Endothelial cell of umbilical vein (primary cell): ENCODE results near the gene TMEM178B. TPM values are rescaled to one million over a fixed set of nuclear protein-coding genes. Genes with fewer than 3 reads are reported as not detected.

Source experiments
- BruUV-seq: library from RNA; stranded (reverse); fragments of 400-500 nt; replicated peaks from 2 replicates; lab custom pipeline; 2021; lab: Mats Ljungman, UMichigan
- CTCF ChIA-PET: fragments of 300-600, 350-600 bp; sonication (Branson Sonifier 250); formaldehyde crosslinking; loops from one replicate; lab custom pipeline; 2021; ENCODE audit warnings: antibody characterized with exemption, inconsistent platforms; lab: Charles Lee
- POLR2A ChIA-PET: fragments of 300-600, 350-600 bp; sonication (Branson Sonifier 250); formaldehyde crosslinking; loops from one replicate; lab custom pipeline; 2021; ENCODE audit warnings: antibody characterized with exemption, inconsistent platforms; lab: Charles Lee
- DNase-seq: peaks from one replicate; pipeline ENCODE4 v3.0.0-alpha.2; 2011; ENCODE audit warnings: low read depth, low spot score
- FAIRE-seq: peaks from 2 replicates; lab custom pipeline; 2011; peaks lifted over from hg19 to GRCh38; lab: Jason Lieb, UNC
- H2AFZ ChIP-seq: 2 replicates; pipeline ENCODE4 v1.6.0; 2012; ENCODE audit warnings: low read depth, low read length, control low read depth, inconsistent platforms
- H3K27ac ChIP-seq: 2 replicates; pipeline ENCODE4 v1.5.1; 2011; ENCODE audit warnings: low read depth, mild to moderate bottlenecking, control low read depth, low read length, moderate library complexity; ENCODE audit not compliant: insufficient read depth
- H3K27me3 ChIP-seq, 2 experiments: 2 replicates each; pipeline versions ENCODE4 v1.6.0 to v1.6.1; 2011; ENCODE audit warnings: low read length in 2 of 2, mixed read lengths in 1 of 2; ENCODE audit not compliant: control insufficient read depth in 2 of 2, insufficient read depth in 2 of 2
- H3K36me3 ChIP-seq, 2 experiments: 2 replicates in 1 of 2; 3 replicates in 1 of 2; pipeline ENCODE4 v1.5.1; 2011; ENCODE audit warnings: low read length in 2 of 2, mild to moderate bottlenecking in 1 of 2, moderate library complexity in 1 of 2; ENCODE audit not compliant: control insufficient read depth in 2 of 2, insufficient read depth in 2 of 2; ENCODE audit errors: extremely low read depth in 1 of 2
- H3K4me1 ChIP-seq: 3 replicates; pipeline ENCODE4 v1.5.1; 2011; ENCODE audit warnings: mild to moderate bottlenecking, low read length; ENCODE audit not compliant: control insufficient read depth, insufficient read depth; ENCODE audit errors: extremely low read depth
- H3K4me2 ChIP-seq: 2 replicates; pipeline ENCODE4 v1.6.1; 2011; ENCODE audit warnings: low read length, control low read depth, mixed read lengths; ENCODE audit not compliant: insufficient read depth
- H3K4me3 ChIP-seq, 3 experiments: fragments of 200-600 bp in 1 of 3; sonication (generic), shearing (Covaris generic) in 1 of 3; replicated peaks in 1 of 3; 2 replicates each; pipeline ENCODE4 v1.5.1; 2011 to 2016; ENCODE audit warnings: control low read depth in 3 of 3, low read length in 3 of 3, mild to moderate bottlenecking in 2 of 3, inconsistent platforms in 1 of 3, low read depth in 1 of 3, moderate library complexity in 1 of 3; ENCODE audit not compliant: insufficient read depth in 1 of 3
- H3K79me2 ChIP-seq: 2 replicates; pipeline ENCODE4 v1.6.0; 2012; ENCODE audit warnings: low read length, inconsistent platforms; ENCODE audit not compliant: control insufficient read depth, insufficient read depth
- H3K9ac ChIP-seq: replicated peaks from 2 replicates; pipeline ENCODE3; 2011; ENCODE audit warnings: low read length, control low read depth; ENCODE audit not compliant: insufficient read depth; ENCODE audit errors: extremely low read depth
- H3K9me1 ChIP-seq: replicated peaks from 3 replicates; pipeline ENCODE4 v1.6.0; 2011; ENCODE audit warnings: mild to moderate bottlenecking, low read length; ENCODE audit not compliant: control insufficient read depth, insufficient read depth; ENCODE audit errors: extremely low read depth
- H3K9me3 ChIP-seq: replicated peaks from 2 replicates; pipeline ENCODE4 v1.5.1; 2012; ENCODE audit warnings: low read length, inconsistent platforms; ENCODE audit not compliant: control insufficient read depth, insufficient read depth
- H4K20me1 ChIP-seq: replicated peaks from 2 replicates; pipeline ENCODE3; 2011; ENCODE audit warnings: mild to moderate bottlenecking, low read length; ENCODE audit not compliant: control insufficient read depth, insufficient read depth; ENCODE audit errors: extremely low read depth
- CTCF ChIP-seq, 2 donors: IDR thresholded peaks; 1 replicate in 1 of 2; 2 replicates in 1 of 2; pipeline ENCODE4 v1.5.1; 2011; ENCODE audit warnings: low read length in 2 of 2, mild to moderate bottlenecking in 2 of 2, moderate library complexity in 2 of 2, control low read depth in 1 of 2, inconsistent platforms in 1 of 2, low read depth in 1 of 2; ENCODE audit not compliant: insufficient read depth in 1 of 2; ENCODE audit errors: extremely low read depth in 1 of 2
- EZH2 ChIP-seq: IDR thresholded peaks from 2 replicates; pipeline ENCODE4 v1.6.1; 2012; ENCODE audit warnings: borderline replicate concordance, low read depth, mild to moderate bottlenecking, moderate library complexity, low read length, inconsistent platforms; ENCODE audit not compliant: severe bottlenecking
- FOS ChIP-seq: IDR thresholded peaks from 2 replicates; pipeline ENCODE4 v1.6.1; 2011; ENCODE audit warnings: mild to moderate bottlenecking, low read length, moderate library complexity, borderline replicate concordance; ENCODE audit not compliant: insufficient read depth
- GATA2 ChIP-seq: IDR thresholded peaks from 2 replicates; pipeline ENCODE4 v1.7.0; 2011; ENCODE audit warnings: low read depth, mild to moderate bottlenecking, moderate library complexity, mixed read lengths, low read length; ENCODE audit not compliant: insufficient read length, insufficient read depth
- JUN ChIP-seq: IDR thresholded peaks from 2 replicates; pipeline ENCODE4 v1.6.1; 2011; ENCODE audit warnings: borderline replicate concordance, low read depth; ENCODE audit not compliant: insufficient read length, insufficient read depth
- MAX ChIP-seq: IDR thresholded peaks from 2 replicates; pipeline ENCODE4 v1.6.1; 2011; ENCODE audit not compliant: insufficient read depth, insufficient read length
- MYC ChIP-seq: IDR thresholded peaks from one replicate; pipeline ENCODE4 v1.6.1; 2011; ENCODE audit warnings: mild to moderate bottlenecking, low read depth, low read length
- POLR2A ChIP-seq: IDR thresholded peaks from 2 replicates; pipeline ENCODE4 v1.6.1; 2012; ENCODE audit warnings: low read depth, mild to moderate bottlenecking, control low read depth, low read length
- POLR2AphosphoS5 ChIP-seq: IDR thresholded peaks from 2 replicates; pipeline ENCODE4 v1.6.1; 2012; ENCODE audit warnings: low read depth, mild to moderate bottlenecking, control low read depth, low read length, moderate library complexity; ENCODE audit not compliant: insufficient read depth
- dilution Hi-C: fragments of 300-500 bp; cut with MboI; formaldehyde crosslinking; loops from one replicate; pipeline ENCODE4 v1.15.0; 2019; ENCODE audit warnings: low sequenced_read_pairs; ENCODE audit not compliant: extremely low pct_ligation_motif_present
- intact Hi-C: fragments of 100-400 bp; cut with micrococcal nuclease; formaldehyde crosslinking; loops from one replicate; pipeline ENCODE4 v1.10.0; 2022
- polyA plus RNA-seq, 4 experiments: library from polyadenylated mRNA; depleted of rRNA in 3 of 4; stranded (reverse) in 3 of 4; unstranded in 1 of 4; fragments of >200 nt; gene quantifications; 2 replicates each; pipeline versions ENCODE4 v1.2.1 to v1.2.3, GENCODE V29; 2011 to 2012; ENCODE audit warnings: missing spikeins in 1 of 4
- total RNA-seq: library from RNA; stranded (reverse); gene quantifications from 2 replicates; pipeline ENCODE4 v1.2.3, GENCODE V29; 2021

The TMEM178B gene
- total and polyA plus RNA-seq, 2 donors (not counting 3 experiments of a cell fraction or from before 2014, with no cell fraction given): not detected

- H4K20me1 ChIP-seq: no peaks in the 10 kb centered on the region
- H3K36me3 ChIP-seq: no peaks in the 10 kb centered on the region
- no peaks in the 10 kb centered on the region for H3K4me1 ChIP-seq
- H3K9ac ChIP-seq: no peak overlapping the region
- ChIA-PET CTCF (no interaction called here), POLR2A (no interaction called here)
- TF ChIP-seq JUN (no peak), FOS (no peak), EZH2 (no peak), MYC (no peak), POLR2A (no peak), CTCF (IDR thresholded peaks at IDR 0.05; ENCODE audit: extremely low read depth in 1 of 2, insufficient read depth in 1 of 2, low read depth in 1 of 2, low read length in 2 of 2) (no peak), MAX (no peak), GATA2 (no peak), POLR2AphosphoS5 (no peak)
- peaks cover 2% of the 10 kb centered on the region for H3K9me3 ChIP-seq
- no peaks in the 10 kb centered on the region for H3K27me3 ChIP-seq
- DNase-seq (no peak), FAIRE-seq (no peak)
- intact Hi-C loops (no loop called here), dilution Hi-C loops (no loop called here)
- no peak overlapping the region for H3K4me2 ChIP-seq
- no TSS peak for BruUV-seq
- no peak overlapping the region for H3K27ac ChIP-seq
- H2AFZ ChIP-seq: no peak overlapping the region
- no peak overlapping the region for H3K4me3 ChIP-seq
- no peaks in the 10 kb centered on the region for H3K9me1 ChIP-seq
- H3K79me2 ChIP-seq: no peaks in the 10 kb centered on the region
These were observed 232.2 kb downstream of the TMEM178B start for GRCh38 chr7:141306081-141306480.
